GM18909 (cell line): ENCODE results near the gene OCIAD1.
"Not testable (repeated sequence)": the region's sequence is repeated elsewhere in the genome, so short reads cannot be mapped to it uniquely, and the experiment has no call there.

Source experiments
- ATAC-seq: cut with Tn5 transposase; IDR thresholded peaks from one replicate; pipeline ENCODE4 v1.9.1; 2021; ENCODE audit warnings: mild to moderate bottlenecking; ENCODE audit not compliant: unreplicated experiment, poor library complexity

OCIAD1 gene, protein sequence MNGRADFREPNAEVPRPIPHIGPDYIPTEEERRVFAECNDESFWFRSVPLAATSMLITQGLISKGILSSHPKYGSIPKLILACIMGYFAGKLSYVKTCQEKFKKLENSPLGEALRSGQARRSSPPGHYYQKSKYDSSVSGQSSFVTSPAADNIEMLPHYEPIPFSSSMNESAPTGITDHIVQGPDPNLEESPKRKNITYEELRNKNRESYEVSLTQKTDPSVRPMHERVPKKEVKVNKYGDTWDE

DNA sequence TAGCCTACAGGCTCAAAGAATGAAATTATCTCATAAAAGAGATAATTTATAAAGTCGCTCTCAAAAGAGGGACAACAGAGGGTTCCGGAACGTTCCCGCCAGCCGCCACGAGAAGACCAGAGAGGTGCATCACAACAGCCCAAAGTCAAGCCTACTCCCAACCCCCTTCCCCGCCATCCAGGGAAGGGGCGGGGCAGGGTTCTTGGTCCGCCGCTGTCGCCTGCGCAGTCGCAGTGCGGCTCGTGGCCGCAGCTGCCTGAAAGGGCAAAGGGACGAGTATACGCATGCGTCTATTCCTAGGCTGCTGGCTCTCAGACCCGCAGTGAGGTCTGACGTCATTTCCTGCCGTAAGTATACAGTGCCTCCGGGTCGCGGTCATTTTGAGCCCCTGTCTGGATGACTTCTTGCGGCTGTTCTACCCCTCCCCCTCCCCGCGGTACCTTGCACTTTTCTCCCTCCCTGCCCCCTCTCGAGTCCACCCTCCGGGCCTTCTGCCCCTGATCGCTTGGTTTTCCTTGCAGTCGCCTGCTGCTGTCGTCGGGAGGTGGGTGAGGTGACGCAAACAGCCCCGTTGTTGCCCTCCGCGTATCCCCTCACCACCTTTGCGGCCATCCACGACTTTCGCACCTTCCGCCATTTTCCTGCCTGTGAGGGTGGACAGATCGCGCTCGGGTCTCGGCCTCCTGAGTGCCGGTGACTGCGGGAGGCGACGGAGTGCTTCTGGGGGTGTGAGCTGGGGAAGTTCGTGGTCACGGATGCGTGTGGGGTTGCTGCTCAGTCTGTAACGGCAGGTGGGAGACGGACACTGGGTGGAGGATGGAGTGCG lies at the start of gene OCIAD1:
Gene OCIAD1, plus strand, starts transcription at position 383 of the 826 bp plus-strand sequence. CDS start 1,537 bp downstream, outside the sequence.
- ATAC-seq, result peak; percentile 99

DNA sequence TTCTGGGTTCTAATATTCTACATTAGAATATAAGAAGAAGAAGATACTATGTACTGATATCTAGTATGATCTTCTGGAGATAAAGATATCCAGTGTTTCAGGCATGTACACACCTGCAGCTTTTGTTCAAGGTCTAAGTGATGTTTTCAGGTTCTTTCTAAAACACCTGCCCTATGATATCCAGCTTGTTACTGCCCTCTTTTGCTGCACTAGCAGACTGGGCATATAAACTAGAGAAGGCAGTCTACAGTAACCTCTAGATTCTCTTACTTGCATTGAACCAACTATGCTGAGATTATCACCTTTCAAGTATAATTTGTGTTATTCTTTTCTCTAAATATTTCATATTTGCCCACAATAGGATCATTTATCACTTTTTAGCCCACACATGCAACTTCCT lies 48.9 kb upstream of the OCIAD1 start:
- no peak for ATAC-seq

DNA sequence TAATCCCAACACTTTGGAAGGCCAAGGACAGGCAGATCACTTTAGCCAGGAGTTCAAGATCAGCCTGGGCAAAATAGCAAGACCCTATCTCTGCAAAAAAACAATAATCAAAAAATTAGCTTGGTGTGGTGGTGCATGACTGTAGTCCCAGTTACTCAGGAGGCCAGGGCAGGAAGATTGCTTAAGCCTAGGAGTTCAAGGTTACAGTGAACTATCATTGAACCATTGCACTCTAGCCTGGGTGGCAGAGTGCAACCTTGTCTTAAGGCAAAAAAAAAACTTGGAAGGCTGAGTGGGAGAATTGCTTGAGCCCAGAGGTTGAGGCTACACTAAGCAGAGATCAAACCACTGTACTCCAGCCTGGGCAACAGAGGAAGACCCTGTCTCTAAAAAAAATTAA lies 45.6 kb upstream of the OCIAD1 start:
- no peak for ATAC-seq

DNA sequence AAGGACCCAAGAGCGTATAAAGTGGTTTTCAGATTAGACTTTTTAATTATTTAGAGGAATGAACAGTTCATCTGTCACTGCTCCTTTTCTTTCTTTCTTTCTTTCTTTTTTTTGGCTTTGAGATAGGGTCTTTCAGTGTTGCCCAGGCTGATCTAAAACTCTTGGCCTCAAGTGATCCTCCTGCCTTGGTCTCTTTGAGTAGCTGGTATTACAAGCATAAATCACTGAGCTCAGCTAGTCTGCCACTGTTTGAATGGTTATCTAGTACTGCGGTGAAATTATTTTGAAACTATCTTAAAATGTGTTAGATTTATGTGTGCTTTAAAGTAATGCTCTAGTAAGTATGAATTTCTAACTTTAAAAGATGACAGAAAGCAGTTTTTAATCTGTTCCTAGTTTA lies 44.3 kb upstream of the OCIAD1 start:
- ATAC-seq, result no peak

DNA sequence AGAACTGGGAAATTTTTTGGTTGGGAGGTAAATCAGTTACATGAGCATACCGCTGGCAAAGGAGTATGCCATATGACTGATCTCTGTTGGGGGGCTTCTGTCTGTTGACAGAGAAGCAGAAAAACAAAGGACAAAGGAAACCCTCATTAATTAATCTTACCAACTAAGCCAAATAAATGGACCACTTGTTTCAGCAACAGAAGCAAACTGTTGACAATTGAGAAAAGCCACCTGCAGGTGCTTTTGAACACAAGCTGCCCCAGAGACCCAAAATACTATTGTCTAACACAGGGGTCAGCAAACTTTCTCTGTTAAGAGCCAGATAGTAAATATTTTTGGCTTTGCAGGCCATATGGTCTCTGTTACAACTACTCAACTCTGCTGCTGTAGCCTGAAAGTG lies 43.8 kb upstream of the OCIAD1 start:
- no peak for ATAC-seq

DNA sequence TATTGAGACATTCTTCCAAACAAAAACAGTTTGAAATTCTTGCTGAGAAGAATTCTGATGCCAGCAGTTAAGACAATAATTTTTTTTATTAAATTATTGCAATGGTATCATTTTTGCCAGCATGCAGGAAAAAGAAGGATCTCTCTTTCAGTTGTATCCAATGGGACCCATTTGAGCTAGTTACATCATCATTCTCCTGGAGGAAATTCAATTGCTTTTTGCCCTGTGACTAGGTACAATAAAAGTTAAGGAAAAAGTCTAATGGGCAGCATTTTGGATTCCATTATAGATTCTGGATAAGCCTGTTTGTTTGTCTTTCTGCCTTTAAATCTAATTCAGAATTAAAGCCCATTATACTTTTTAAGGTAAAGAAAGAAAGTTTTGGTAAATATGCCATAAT lies 40.3 kb upstream of the OCIAD1 start:
- no peak for ATAC-seq

DNA sequence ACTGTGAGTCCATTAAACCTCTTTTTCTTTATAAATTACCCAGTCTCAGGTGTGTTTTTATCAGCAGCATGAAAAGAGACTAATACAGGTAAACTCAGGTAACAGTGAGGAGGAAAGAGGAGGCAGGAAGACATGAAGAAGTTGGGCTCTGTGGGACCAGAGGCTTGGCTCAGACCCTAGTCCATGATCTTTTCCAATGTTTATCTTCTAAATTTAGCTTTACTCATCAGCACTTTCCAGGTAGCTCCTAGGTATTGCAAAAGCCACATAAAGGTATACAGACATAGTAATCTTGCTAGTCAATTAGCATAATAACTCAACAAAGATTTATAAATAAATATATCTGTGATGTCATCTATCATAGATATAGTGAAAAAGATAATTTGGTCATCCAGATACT lies 39.6 kb upstream of the OCIAD1 start:
- ATAC-seq, result no peak

DNA sequence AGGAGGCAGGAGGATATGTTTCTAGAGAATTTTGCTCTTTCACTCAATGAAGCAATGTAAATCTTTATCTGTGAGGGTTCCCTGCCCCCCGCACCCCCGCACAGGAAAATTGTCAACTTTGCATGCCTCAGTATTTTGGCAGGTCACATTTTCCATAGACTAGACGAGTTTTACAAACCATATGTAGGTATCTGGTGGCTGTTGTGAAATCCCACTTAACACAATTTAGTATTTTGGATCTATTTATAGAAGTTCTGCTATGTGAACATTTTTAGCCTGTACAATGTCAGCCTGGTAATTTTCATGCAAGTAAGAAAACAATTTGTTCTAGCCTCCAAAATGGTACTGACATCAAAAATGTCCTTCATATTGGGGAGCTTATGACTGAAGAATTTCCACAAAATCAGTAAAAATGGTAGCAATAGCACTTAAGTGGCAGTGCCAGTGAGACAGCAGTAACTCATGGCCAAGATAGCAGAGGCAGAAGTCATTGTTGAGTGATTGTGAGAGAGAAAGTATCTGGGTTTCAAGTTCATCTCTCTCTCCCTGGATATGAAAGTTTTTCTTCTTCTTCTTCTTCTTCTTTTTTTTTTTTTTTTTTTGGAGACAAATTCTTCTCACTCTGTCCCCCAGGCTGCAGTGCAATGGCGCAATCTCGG lies 38.4 kb upstream of the OCIAD1 start:
- ATAC-seq, result no peak

DNA sequence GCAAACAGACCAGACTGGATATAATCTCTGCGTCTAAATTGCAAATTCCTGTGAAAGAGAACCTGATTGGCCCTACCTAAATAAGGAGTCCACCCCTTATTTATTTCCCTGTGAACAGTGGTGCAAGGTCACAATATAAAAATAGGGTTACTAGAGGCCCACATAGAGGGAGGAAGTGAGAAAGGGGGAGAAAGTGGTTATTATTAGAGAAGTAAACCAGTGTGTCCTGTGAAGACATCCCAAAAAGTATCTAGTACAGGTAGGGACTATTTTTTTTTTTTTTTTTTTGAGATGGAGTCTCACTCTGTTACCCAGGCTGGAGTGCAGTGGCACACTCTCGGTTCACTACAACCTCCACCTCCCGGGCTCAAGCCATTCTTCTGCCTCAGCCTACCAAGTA lies 35.8 kb upstream of the OCIAD1 start:
- ATAC-seq, result no peak

DNA sequence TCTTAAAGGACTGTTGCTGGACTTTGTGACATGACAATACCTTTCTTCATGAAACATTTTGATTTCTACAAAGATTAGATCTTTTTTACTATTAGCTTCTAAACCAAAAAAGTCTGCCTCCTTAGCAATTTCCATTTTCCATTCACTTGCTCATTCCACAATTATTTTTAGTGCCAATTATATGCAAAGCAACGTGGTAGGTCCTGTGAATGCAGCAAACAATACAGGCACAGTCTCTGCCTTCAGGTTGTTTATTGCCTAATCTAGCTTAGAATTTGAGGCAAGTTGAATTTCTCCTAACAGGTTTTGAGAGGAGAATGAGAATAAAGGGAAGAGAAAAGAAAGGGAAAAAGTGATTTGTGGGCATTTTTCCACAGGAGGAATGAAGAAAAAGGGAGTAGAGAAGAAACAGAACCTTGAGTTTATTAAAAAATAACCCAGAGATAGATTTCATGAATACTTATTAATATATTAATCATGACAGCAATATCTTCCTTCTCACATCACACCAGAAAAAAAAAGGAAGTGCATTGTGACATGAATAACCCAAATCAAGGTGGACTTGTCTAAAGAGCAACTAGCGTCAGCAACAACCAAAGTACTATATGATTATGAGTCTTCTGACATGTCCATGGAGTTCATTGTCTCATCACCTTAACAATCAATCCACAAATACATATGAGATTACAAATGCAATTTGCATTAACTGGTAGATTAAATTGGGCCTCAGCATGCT lies 34.5 kb upstream of the OCIAD1 start:
- ATAC-seq, result no peak

DNA sequence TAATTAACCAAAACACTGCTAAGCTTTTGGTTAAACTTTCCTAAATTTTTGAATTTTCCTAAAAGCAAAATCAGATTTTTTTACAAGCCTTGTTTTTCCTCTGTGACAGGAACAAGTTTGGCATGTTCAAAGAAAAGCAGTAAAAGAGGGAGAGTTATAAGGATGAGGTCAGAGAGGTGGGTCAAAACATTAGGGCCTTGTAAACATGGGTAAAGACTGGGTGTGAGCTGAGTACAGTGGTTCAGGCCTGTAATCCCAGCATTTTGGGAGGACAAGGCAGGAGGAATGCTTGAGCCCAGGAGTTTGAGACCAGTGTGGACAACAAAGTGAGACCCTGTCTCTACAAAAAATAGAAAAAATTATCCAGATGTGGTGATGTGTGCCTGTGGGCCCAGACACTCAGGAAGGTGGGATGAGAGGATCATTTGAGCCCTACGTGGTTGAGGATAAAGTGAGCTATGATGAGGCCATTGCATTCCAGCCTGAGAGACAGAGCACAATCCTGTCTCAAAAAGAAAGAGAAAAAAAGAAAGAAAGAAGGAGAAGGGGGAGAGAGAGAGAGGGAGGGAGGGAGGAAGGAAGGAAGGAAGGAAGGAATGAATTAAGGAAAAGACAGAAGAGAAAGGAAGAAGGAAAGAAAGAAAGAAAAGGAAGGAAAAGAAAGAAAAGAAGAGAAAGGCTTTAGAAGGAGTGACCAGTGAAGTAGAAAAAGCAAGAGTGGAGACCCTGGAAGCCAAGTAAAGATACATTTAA lies 33.8 kb upstream of the OCIAD1 start:
- no peak for ATAC-seq

DNA sequence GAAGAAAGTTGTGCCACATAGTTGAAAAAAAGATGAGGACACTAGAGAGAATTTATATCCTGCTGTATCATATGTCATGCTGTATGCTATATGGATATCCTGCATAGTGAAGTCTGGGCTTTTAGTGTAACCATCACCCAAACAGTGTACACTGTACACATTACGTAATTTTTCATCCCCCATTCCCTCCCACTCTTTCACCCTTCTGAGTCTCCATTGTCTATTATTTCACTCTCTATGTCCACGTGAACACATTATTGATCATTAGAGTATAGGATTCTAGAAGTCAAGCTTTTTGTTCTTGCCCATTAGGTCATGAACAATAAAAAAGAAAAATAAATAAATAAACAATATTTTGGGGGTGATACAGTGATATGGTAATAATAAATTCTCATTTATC lies 32.8 kb upstream of the OCIAD1 start:
- no peak for ATAC-seq

DNA sequence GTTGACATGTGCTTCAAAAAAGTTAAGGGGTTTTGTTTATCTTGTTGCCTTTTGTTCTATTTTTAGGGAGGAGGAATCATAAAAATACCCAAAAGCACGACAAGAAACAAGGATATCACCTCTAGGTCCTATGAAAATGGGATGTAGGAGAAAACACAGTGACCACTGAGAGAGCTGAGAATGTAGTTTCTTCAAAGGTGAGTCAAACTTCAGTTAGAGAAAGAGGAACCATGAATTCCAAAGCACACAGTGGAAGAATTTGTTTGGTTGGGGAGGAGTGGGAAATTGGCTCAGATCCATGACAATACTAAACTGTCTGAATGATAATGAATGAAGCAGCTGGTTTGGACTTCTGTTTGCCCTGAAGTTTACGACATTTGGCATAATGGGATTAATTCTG lies 31.7 kb upstream of the OCIAD1 start:
- no peak for ATAC-seq

DNA sequence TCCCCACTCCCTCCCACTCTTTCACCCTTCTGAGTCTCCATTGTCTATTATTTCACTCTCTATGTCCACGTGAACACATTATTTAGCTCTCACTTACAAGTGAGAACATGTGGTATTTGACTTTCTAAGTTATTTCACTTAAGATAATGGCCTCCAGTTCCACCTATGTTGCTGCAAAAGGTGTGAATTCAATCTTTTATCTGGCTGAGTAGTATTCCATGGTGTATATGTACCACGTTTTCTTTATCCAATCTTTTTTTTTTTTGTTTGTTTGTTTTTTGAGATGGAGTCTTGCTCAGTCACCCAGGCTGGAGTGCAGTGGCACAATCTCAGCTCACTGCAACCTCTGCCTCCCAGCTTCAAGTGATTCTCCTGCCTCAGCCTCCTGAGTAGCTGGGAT lies 30.7 kb upstream of the OCIAD1 start:
- ATAC-seq, result not testable (repeated sequence)

DNA sequence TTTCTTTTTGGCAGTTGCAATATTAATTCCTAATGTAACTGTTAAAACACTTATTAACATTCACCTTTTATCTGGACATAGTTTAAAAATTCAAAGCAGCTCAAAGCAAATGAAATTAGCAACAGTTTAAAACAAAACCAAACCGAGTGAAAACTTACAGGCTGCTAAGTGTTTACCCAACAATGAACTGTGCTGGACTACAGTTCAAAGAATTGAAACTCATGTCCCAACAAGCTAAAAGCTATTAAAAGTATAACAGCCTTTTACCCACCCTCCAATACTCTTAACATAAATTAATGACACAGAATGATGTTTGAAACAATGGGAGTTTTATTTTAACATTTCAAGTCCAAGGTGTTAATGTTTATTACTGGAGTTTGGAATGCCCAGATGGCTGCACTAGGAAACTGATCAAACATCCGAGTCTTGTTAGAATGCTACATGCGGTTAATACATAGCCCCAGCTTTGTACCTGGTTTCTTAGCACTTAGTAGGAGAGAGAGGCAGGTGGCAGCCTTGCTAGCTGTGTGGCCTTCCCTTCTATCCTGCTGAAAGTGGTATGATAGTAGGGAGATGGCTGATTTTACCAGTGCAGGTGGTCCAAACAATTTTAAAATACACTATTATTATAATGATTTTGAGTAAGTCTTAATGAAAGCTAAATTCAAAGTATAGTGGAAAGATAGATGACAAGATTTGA lies 29.7 kb upstream of the OCIAD1 start:
- no peak for ATAC-seq

DNA sequence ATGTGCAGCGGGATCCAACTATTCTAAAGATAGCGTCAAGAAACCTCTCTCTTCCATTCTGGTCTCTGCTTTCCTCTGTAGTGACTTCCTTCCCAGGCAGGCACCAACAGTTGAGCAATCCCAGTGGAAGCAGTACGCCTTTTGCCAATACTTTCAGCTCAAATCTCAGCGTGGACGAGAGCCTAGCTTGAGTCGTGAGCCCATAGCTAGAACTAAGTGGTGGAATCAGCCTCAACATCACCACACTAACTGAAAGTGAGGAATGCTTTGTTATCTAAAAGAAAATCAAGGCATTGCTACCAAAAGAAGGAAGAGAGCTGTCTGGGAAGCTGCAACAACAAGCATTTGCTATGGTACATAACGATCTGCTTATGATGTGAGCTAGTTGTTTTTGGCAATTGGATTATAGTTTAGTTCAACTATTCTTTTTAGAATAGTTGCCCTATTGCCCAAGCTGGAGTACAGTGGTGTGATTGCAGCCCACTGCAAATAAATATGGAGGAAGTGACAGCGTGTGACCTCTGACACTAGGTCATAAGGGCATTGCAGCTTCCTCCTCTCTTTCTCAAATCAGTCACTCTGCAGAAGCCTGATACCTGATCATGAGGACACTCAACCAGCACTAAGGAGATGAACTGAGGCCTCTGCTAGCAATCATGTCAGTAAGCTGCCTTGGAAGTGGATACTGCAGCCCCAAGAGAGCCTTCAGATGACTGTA lies 26.1 kb upstream of the OCIAD1 start:
- ATAC-seq, result no peak

DNA sequence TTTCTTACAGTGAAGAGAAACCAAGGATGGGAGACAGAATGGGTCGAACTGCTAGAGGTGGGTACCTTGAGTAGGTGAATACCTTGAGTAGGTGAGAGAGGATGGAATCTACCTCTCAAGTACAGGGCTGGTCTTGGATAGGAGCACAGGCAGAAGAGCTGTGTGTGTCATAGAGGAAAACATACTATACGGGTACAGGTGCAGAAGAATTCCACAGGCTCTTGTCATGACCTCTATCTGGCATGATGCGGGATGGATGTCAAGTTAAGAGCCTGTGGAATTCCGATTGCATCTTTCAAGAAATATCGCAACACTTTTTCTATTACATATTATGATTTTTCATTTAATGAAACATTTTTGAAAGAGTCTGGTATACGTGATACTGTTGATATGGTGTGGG lies 18.0 kb upstream of the OCIAD1 start:
- no peak for ATAC-seq

DNA sequence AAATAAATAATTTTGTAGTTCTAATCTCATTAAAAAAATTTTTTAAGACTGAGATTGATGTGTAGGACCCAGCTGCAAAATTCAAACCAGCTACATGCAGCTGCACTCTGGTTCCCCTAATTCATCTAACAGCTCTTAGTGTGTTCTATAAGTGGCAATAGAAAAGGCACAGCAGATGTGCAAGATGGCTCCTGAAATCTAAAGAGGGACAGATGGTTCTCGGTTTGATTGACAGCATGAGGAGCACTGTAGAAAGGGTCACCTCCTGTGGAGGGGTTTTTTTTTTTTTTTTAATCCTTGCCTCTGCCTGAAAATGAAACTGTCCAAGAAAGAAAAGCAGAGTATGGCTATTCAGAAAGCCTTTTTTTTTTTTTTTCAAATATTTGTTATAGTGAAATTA lies 16.9 kb upstream of the OCIAD1 start:
- peak; percentile 89 for ATAC-seq

DNA sequence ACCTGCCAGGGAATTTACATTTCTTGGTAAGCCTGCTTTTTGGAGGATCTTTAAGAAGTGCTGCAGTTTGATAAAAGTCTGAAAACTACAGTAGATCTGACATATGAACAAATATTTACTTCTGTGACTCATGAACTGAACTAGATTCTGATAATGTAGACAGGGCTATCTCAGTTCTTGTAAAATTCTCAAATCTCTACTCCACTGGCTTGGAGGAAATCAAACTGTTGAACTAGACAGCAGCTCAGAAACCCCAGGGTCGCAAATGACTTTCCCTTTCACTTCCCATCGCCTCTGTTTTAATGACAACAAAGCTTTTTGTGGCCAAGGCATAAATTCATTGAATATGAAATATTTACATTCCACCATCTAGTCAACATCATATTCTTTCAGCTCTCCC lies 15.4 kb upstream of the OCIAD1 start:
- ATAC-seq, result peak; percentile 48
